ENCODE data around the gene CDH16. TPM values are rescaled to one million over a fixed set of nuclear protein-coding genes. Genes with fewer than 3 reads are reported as not detected.

CDH16 gene
- total RNA-seq, 1 experiment from 2014 or later = not detected

GRCh38 chr16:66925322-66925840 is 6.7 kb upstream of the CDH16 start, which contains the start of gene RRAD:
Gene RRAD, minus strand, starts transcription at chr16:66925535. Its CDS starts 356 bp downstream, at chr16:66925179.
- no peak for DNase-seq (ENCODE audit: low spot score)
- Histone ChIP-seq H3K4me3 (ENCODE audit: low read depth, low read length, poor library complexity, severe bottlenecking) (peak within 1 kb of the TSS; percentile 25), H3K27ac (ENCODE audit: low read depth, low read length, poor library complexity, severe bottlenecking) (no peak within 1 kb of the TSS), H3K9me3 (ENCODE audit: low read depth, low read length, poor library complexity, severe bottlenecking) (no peaks in the 10 kb centered on the region), H3K27me3 (replicated peaks; ENCODE audit: insufficient read depth, low read depth, low read length, poor library complexity) (peaks cover 28% of the 10 kb centered on the region), H3K4me1 (ENCODE audit: insufficient read depth, low read length, poor library complexity, severe bottlenecking) (peaks cover 7% of the 10 kb centered on the region), H3K36me3 (ENCODE audit: insufficient read depth, low read length, poor library complexity, severe bottlenecking) (no peaks in the 10 kb centered on the region)
- BruUV-seq (replicated peaks) = no TSS peak
- intact Hi-C loops (cut with micrococcal nuclease; ENCODE audit: unreplicated experiment) = no loop called here
- no peak for TF ChIP-seq CTCF (conservative IDR thresholded peaks at IDR 0.05; ENCODE audit: low read depth, low read length)
- TF ChIP-seq EZH2 (IDR thresholded peaks at IDR 0.05; ENCODE audit: borderline replicate concordance, low read depth, low read length, poor library complexity, severe bottlenecking) = peak; percentile 75
- ChIA-PET POLR2A (ENCODE audit: low non-redundant PET) (no interaction called here), CTCF (no interaction called here)

GRCh38 chr16:66924527-66925321 is 6.0 kb upstream of the CDH16 start:
- no TSS peak for BruUV-seq (replicated peaks)
- H3K4me3 ChIP-seq (ENCODE audit: low read depth, low read length, poor library complexity, severe bottlenecking) = peak overlapping the region; percentile 25
- no peaks in the 10 kb centered on the region for H3K36me3 ChIP-seq (ENCODE audit: insufficient read depth, low read length, poor library complexity, severe bottlenecking)
- DNase-seq (ENCODE audit: low spot score) = no peak
- H3K4me1 ChIP-seq (ENCODE audit: insufficient read depth, low read length, poor library complexity, severe bottlenecking) = peaks cover 7% of the 10 kb centered on the region
- no peaks in the 10 kb centered on the region for H3K9me3 ChIP-seq (ENCODE audit: low read depth, low read length, poor library complexity, severe bottlenecking)
- POLR2A ChIA-PET (ENCODE audit: low non-redundant PET) = no interaction called here
- H3K27me3 ChIP-seq (replicated peaks; ENCODE audit: insufficient read depth, low read depth, low read length, poor library complexity) = peaks cover 28% of the 10 kb centered on the region
- CTCF ChIA-PET = no interaction called here
- TF ChIP-seq CTCF (conservative IDR thresholded peaks at IDR 0.05; ENCODE audit: low read depth, low read length) (0 out of 2 replicates have a peak, but pooled peaks have one; percentile 16), EZH2 (IDR thresholded peaks at IDR 0.05; ENCODE audit: borderline replicate concordance, low read depth, low read length, poor library complexity, severe bottlenecking) (no peak)
- no peak overlapping the region for H3K27ac ChIP-seq (ENCODE audit: low read depth, low read length, poor library complexity, severe bottlenecking)
- intact Hi-C loops (cut with micrococcal nuclease; ENCODE audit: unreplicated experiment) = no loop called here

GRCh38 chr16:66923866-66924265 is 5.2 kb upstream of the CDH16 start:
- no TSS peak for BruUV-seq (replicated peaks)
- POLR2A ChIA-PET (ENCODE audit: low non-redundant PET) = no interaction called here
- intact Hi-C loops (cut with micrococcal nuclease; ENCODE audit: unreplicated experiment) = no loop called here

More at GRCh38 chr16:66923866-66924265, 5.2 kb upstream of the CDH16 start:
- Histone ChIP-seq H3K27me3 (replicated peaks; ENCODE audit: insufficient read depth, low read depth, low read length, poor library complexity) (peaks cover 28% of the 10 kb centered on the region), H3K27ac (ENCODE audit: low read depth, low read length, poor library complexity, severe bottlenecking) (no peak overlapping the region), H3K9me3 (ENCODE audit: low read depth, low read length, poor library complexity, severe bottlenecking) (no peaks in the 10 kb centered on the region), H3K4me3 (ENCODE audit: low read depth, low read length, poor library complexity, severe bottlenecking) (no peak overlapping the region), H3K4me1 (ENCODE audit: insufficient read depth, low read length, poor library complexity, severe bottlenecking) (peaks cover 7% of the 10 kb centered on the region), H3K36me3 (ENCODE audit: insufficient read depth, low read length, poor library complexity, severe bottlenecking) (no peaks in the 10 kb centered on the region)
- CTCF ChIA-PET = no interaction called here
- TF ChIP-seq EZH2 (IDR thresholded peaks at IDR 0.05; ENCODE audit: borderline replicate concordance, low read depth, low read length, poor library complexity, severe bottlenecking) = no peak
- TF ChIP-seq CTCF (conservative IDR thresholded peaks at IDR 0.05; ENCODE audit: low read depth, low read length) = no peak
- DNase-seq (ENCODE audit: low spot score) = no peak

Measured in A673 (cell line).